Activated T-cell treated with anti-CD3 and anti-CD28 coated beads for 24 hours (primary cell): ENCODE results near the gene MARK1.
"Not testable (repeated sequence)": the region's sequence is repeated elsewhere in the genome, so short reads cannot be mapped to it uniquely, and the experiment has no call there.

Source experiments
- DNase-seq: peaks from one replicate; pipeline ENCODE4 v3.0.0-alpha.2; 2020; ENCODE audit warnings: low read depth

MARK1 gene

GRCh38 chr1:220529521-220530020 is 1.6 kb downstream of the MARK1 start:
- no peak for DNase-seq

- DNase-seq = no peak
Observed at GRCh38 chr1:220533504-220534109, 5.7 kb downstream of the MARK1 start.

- no peak for DNase-seq
Observed at GRCh38 chr1:220544901-220545303, 17.0 kb downstream of the MARK1 start.

GRCh38 chr1:220550811-220551399 is 23.0 kb downstream of the MARK1 start:
- DNase-seq = no peak

- no peak for DNase-seq
Observed at GRCh38 chr1:220551718-220552117, 23.8 kb downstream of the MARK1 start.

- DNase-seq = no peak
Observed at GRCh38 chr1:220552672-220553260, 24.8 kb downstream of the MARK1 start.

- DNase-seq = no peak
Observed at GRCh38 chr1:220556641-220557040, 28.7 kb downstream of the MARK1 start.

- DNase-seq = no peak
Observed at GRCh38 chr1:220563564-220563963, 35.6 kb downstream of the MARK1 start.

GRCh38 chr1:220564216-220564615 is 36.3 kb downstream of the MARK1 start:
- no peak for DNase-seq

GRCh38 chr1:220565670-220566069 is 37.7 kb downstream of the MARK1 start:
- no peak for DNase-seq

- DNase-seq = no peak
Observed at GRCh38 chr1:220566869-220567268, 38.9 kb downstream of the MARK1 start.

- no peak for DNase-seq
Observed at GRCh38 chr1:220572416-220572815, 44.5 kb downstream of the MARK1 start.

GRCh38 chr1:220573836-220574235 is 45.9 kb downstream of the MARK1 start:
- DNase-seq = no peak

- no peak for DNase-seq
Observed at GRCh38 chr1:220575718-220576497, 48.0 kb downstream of the MARK1 start.

GRCh38 chr1:220577926-220578325 is 50.0 kb downstream of the MARK1 start:
- DNase-seq = no peak

- no peak for DNase-seq
Observed at GRCh38 chr1:220579317-220579716, 51.4 kb downstream of the MARK1 start.

- DNase-seq = no peak
Observed at GRCh38 chr1:220592714-220593113, 64.8 kb downstream of the MARK1 start.

GRCh38 chr1:220594356-220594755 is 66.4 kb downstream of the MARK1 start:
- DNase-seq = no peak

GRCh38 chr1:220595179-220595578 is 67.2 kb downstream of the MARK1 start:
- no peak for DNase-seq

- no peak for DNase-seq
Observed at GRCh38 chr1:220604926-220605325, 77.0 kb downstream of the MARK1 start.

GRCh38 chr1:220605651-220606050 is 77.7 kb downstream of the MARK1 start:
- not testable (repeated sequence) for DNase-seq

- DNase-seq = not testable (repeated sequence)
Observed at GRCh38 chr1:220611100-220611499, 83.2 kb downstream of the MARK1 start.

GRCh38 chr1:220616836-220617235 is 88.9 kb downstream of the MARK1 start:
- DNase-seq = no peak
